K562 (cell line): Measurements from ENCODE around the gene GPN1. TPM values are rescaled to one million over a fixed set of nuclear protein-coding genes. Genes with fewer than 3 reads are reported as not detected.

Experiments
- CEBPG ChIP-seq, 3 experiments: fragments of 200-800 bp in 1 of 3; sonication (Bioruptor generic) in 1 of 3; sonication (generic) in 1 of 3; formaldehyde crosslinking in 1 of 3; IDR thresholded peaks in 2 of 3; conservative IDR thresholded peaks in 1 of 3; 2 replicates each; pipeline versions ENCODE4 v1.6.1 to v1.8.0; 2016 to 2022; ENCODE audit warnings: missing compliant biosample characterization in 2 of 3, missing genetic modification characterization in 2 of 3, mild to moderate bottlenecking in 1 of 3, missing genetic modification reagents in 1 of 3
- CXXC5 ChIP-seq: fragments of 250-450 bp; sonication (Bioruptor Pico); IDR thresholded peaks from 2 replicates; pipeline ENCODE4 v1.8.0; 2022; ENCODE audit warnings: inconsistent platforms, mild to moderate bottlenecking, moderate library complexity
- ETV5 ChIP-seq: sonication (generic); formaldehyde crosslinking; IDR thresholded peaks from 2 replicates; pipeline ENCODE4 v1.4.0; 2020; ENCODE audit warnings: low read depth, mild to moderate bottlenecking, missing genetic modification reagents
- NFE2L1 ChIP-seq: fragments of 450-650 bp; IDR thresholded peaks from 2 replicates; pipeline ENCODE4 v1.6.1; 2016; ENCODE audit warnings: missing genetic modification characterization, low read depth, mild to moderate bottlenecking, missing compliant biosample characterization, moderate library complexity, borderline replicate concordance
- NKRF ChIP-seq: fragments of 450-650 bp; IDR thresholded peaks from 2 replicates; pipeline ENCODE4 v1.6.1; 2016; ENCODE audit warnings: borderline replicate concordance
- NR2C2 ChIP-seq, 2 experiments: fragments of 200-800 bp in 1 of 2; sonication (Bioruptor generic) in 1 of 2; sonication (generic) in 1 of 2; formaldehyde crosslinking in 1 of 2; IDR thresholded peaks; 2 replicates each; pipeline versions ENCODE4 v1.6.1 to v1.8.0; 2016 to 2022; ENCODE audit warnings: mild to moderate bottlenecking in 1 of 2, missing compliant biosample characterization in 1 of 2, missing genetic modification characterization in 1 of 2, missing genetic modification reagents in 1 of 2
- RNF2 ChIP-seq: sonication (generic); IDR thresholded peaks from 2 replicates; pipeline ENCODE4 v1.6.1; 2016
- SETDB1 ChIP-seq: IDR thresholded peaks from one replicate; pipeline ENCODE4 v1.6.1; 2012; ENCODE audit warnings: low read length, control low read depth, inconsistent platforms
- TAF7 ChIP-seq: fragments of 450-650 bp; IDR thresholded peaks from 2 replicates; pipeline ENCODE4 v1.6.1; 2016; ENCODE audit warnings: missing genetic modification characterization, missing compliant biosample characterization
- USF2 ChIP-seq: sonication (generic); formaldehyde crosslinking; IDR thresholded peaks from 2 replicates; pipeline ENCODE4 v1.5.0; 2020; ENCODE audit warnings: missing genetic modification reagents
- ZFP1 ChIP-seq: fragments of 450-650 bp; formaldehyde crosslinking; IDR thresholded peaks from 2 replicates; pipeline ENCODE4 v1.4.0; 2020; ENCODE audit warnings: mild to moderate bottlenecking, mixed read lengths
- ZNF512 ChIP-seq: IDR thresholded peaks from 2 replicates; pipeline ENCODE4 v1.6.1; 2016; ENCODE audit warnings: missing genetic modification characterization, missing compliant biosample characterization
- polyA plus RNA-seq, 8 experiments: library from polyadenylated mRNA; depleted of rRNA in 4 of 8; stranded (reverse) in 5 of 8; unstranded in 3 of 8; fragments of >200 nt; fragmentation: Nextera tagmentation in 2 of 8; fragmentation: Illumina TruSeq in 1 of 8; extraction: Ambion mirVana in 2 of 8; extraction: Trizol in 1 of 8; gene quantifications; 2 replicates each; pipeline versions ENCODE4 v1.2.1 to v1.2.3, GENCODE V29; 2011 to 2014; ENCODE audit warnings: inconsistent platforms in 1 of 8, missing spikeins in 1 of 8
- total RNA-seq, 7 experiments: library from RNA; depleted of rRNA in 6 of 7; stranded (reverse); fragments of >200 nt in 6 of 7; fragmentation: Illumina TruSeq in 2 of 7; extraction: Trizol in 2 of 7; gene quantifications; 2 replicates each; pipeline versions ENCODE4 v1.2.1 to v1.2.3, GENCODE V29; 2011 to 2021; ENCODE audit warnings: low replicate concordance in 1 of 7

Gene GPN1
- total and polyA plus RNA-seq, 9 of the 15 experiments (the other 6 are each of a cell fraction or from before 2014, with no cell fraction given), result 23.4 to 171 (median 48.2) TPM

- peak; percentile 29; the same call in 1 of the 2 replicates for TF ChIP-seq NKRF
- no peak for TF ChIP-seq ZFP1
- TF ChIP-seq ETV5, result no peak
- TF ChIP-seq RNF2, result no peak
- no peak for TF ChIP-seq USF2 (CRISPR knock-in tag)
- TF ChIP-seq CEBPG (CRISPR knock-in tag; IDR thresholded peaks at IDR 0.05), result no peak
- TF ChIP-seq CEBPG (tag; conservative IDR thresholded peaks at IDR 0.05 in 1 of 2, IDR thresholded peaks at IDR 0.05 in 1 of 2), result no peak
- TF ChIP-seq SETDB1, result no peak
- TF ChIP-seq CXXC5 (CRISPR knock-in tag), result no peak
- no peak for TF ChIP-seq NFE2L1
- 0 out of 2 replicates have a peak, but pooled peaks have one; percentile 3 for TF ChIP-seq TAF7 (tag)
- TF ChIP-seq ZNF512, result no peak; the same call in 1 of the 2 replicates
- no peak for TF ChIP-seq NR2C2 (CRISPR knock-in tag; IDR thresholded peaks at IDR 0.05)
- TF ChIP-seq NR2C2 (tag; IDR thresholded peaks at IDR 0.05), result peak; percentile 22
Measured at GRCh38 chr2:27583390-27583915, 45.4 kb upstream of the GPN1 start (continued).
